ENCODE results near the gene PRMT7. TPM values are rescaled to one million over a fixed set of nuclear protein-coding genes. Genes with fewer than 3 reads are reported as not detected.

Gene PRMT7
- total and polyA plus RNA-seq, 2 of the 8 experiments (the other 6 are each of a cell fraction or from before 2014, with no cell fraction given): 48.2 to 49.3 TPM

DNA sequence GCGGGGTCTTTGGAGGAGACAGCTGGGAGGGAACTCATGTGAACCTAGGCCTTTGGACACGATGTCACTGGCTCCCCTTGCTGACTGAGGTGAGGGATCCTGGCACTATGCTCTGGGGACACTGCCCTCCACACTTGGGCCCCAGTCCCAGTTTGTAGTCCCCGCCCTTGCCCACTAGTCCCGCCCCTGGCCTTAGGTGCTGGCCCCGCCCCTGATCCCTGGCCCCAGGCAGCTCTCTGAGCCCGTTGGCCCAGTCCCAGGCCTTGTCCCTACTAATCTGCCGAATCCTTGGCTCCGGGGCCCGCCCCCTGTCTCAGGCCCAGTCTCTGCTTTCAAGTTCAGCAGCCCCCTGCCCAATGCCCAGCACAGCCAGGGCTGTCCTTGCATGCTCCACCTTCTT lies 76.5 kb downstream of the PRMT7 start:
- Histone ChIP-seq H3K79me1 (ENCODE audit: low read depth, low read length) (no peaks in the 10 kb centered on the region), H3K9ac (replicated peaks in 1 of 4; ENCODE audit: extremely low read depth in 1 of 4, low read depth in 3 of 4, low read length in 3 of 4) (no peak overlapping the region), H3K27me3 (replicated peaks in 1 of 4; ENCODE audit: control insufficient read depth in 3 of 4, extremely low read depth in 1 of 4, insufficient read depth in 3 of 4, low read length in 3 of 4) (no peaks in the 10 kb centered on the region; a peak in 1 of 7 replicates), H3K14ac (ENCODE audit: insufficient read length) (no peak overlapping the region), H2BK120ac (replicated peaks; ENCODE audit: low read depth, low read length) (no peak overlapping the region), H3K4me2 (ENCODE audit: insufficient read depth in 1 of 2, low read depth in 2 of 2, low read length in 2 of 2) (no peak overlapping the region; a peak in 1 of 4 replicates), H3K4me3 (ENCODE audit: extremely low read depth in 1 of 4, insufficient read depth in 2 of 4, low read depth in 3 of 4, low read length in 4 of 4) (no peak overlapping the region), H2AK5ac (ENCODE audit: low read depth, low read length) (no peak overlapping the region), H4K20me1 (replicated peaks in 1 of 2; ENCODE audit: control insufficient read depth in 1 of 2, insufficient read depth in 2 of 2, low read length in 2 of 2) (no peaks in the 10 kb centered on the region), H3K18ac (ENCODE audit: extremely low read depth, low read length) (peak overlapping the region; percentile 71), H3K36me3 (ENCODE audit: control insufficient read depth in 2 of 4, insufficient read depth in 4 of 4, low read length in 3 of 4) (no peaks in the 10 kb centered on the region), H2BK5ac (ENCODE audit: low read depth, low read length) (0 out of 2 replicates have a peak overlapping the region, but pooled peaks have one; percentile 52), H3K23ac (ENCODE audit: insufficient read length) (no peak overlapping the region), H4K8ac (ENCODE audit: extremely low read depth, insufficient read depth, low read length) (no peak overlapping the region), H3K4ac (replicated peaks; ENCODE audit: insufficient read length, low read depth, low read length) (no peak overlapping the region), H4K5ac (ENCODE audit: insufficient read length, low read depth, low read length) (no peak overlapping the region), H2AFZ (ENCODE audit: low read length) (no peak overlapping the region), H2BK12ac (ENCODE audit: low read depth, low read length) (no peak overlapping the region), H3K9me3 (ENCODE audit: insufficient read depth in 2 of 2, low read depth in 1 of 2, low read length in 1 of 2) (no peaks in the 10 kb centered on the region), H3K79me2 (ENCODE audit: control insufficient read depth in 1 of 2, insufficient read depth in 2 of 2, low read length in 2 of 2) (no peaks in the 10 kb centered on the region), H2BK20ac (ENCODE audit: low read length) (0 out of 2 replicates have a peak overlapping the region, but pooled peaks have one; percentile 13), H2BK15ac (ENCODE audit: low read length) (no peak overlapping the region), H3K4me1 (replicated peaks in 1 of 4; ENCODE audit: control insufficient read depth in 3 of 4, insufficient read depth in 4 of 4, low read length in 3 of 4) (peaks cover 3 to 28% (median 20%) of the 10 kb centered on the region in 4 experiments), H4K91ac (replicated peaks; ENCODE audit: insufficient read length, low read length) (peak overlapping the region; percentile 38), H3K56ac (replicated peaks; ENCODE audit: insufficient read length, low read depth, low read length) (no peak overlapping the region), H3K23me2 (ENCODE audit: low read depth, low read length) (no peaks in the 10 kb centered on the region), H3K27ac (ENCODE audit: low read depth, low read length) (no peak overlapping the region)
- DNase-seq (ENCODE audit: low read depth in 1 of 2, low spot score in 2 of 2): peak in 1 of 2 experiments; percentile 74
- TF ChIP-seq EP300 (IDR thresholded peaks at IDR 0.05; ENCODE audit: borderline replicate concordance in 1 of 2, low read depth in 2 of 2, low read length in 2 of 2) (no peak), RBBP5 (IDR thresholded peaks at IDR 0.05; ENCODE audit: borderline replicate concordance, low read depth, low read length) (no peak), HDAC6 (IDR thresholded peaks at IDR 0.05; ENCODE audit: low read depth, low read length) (no peak), CREB1 (IDR thresholded peaks at IDR 0.05) (no peak), TAF7 (optimal IDR thresholded peaks at IDR 0.05; ENCODE audit: borderline replicate concordance, low read depth, low read length) (peak; percentile 81)
- WGBS, 2 experiments (ENCODE audit: extremely low coverage in 1 of 2, insufficient coverage in 1 of 2, insufficient read length in 1 of 2, insufficient replicate concordance in 2 of 2, low coverage in 1 of 2, low lambda C conversion rate in 2 of 2, missing lambda C conversion rate in 1 of 2): 90% methylated on average over 9 of the region's 9 CpGs; no CpG with 5 or more reads in 1 of the 2 experiments
- no peak for FAIRE-seq
- ChIA-PET CTCF (ENCODE audit: partially characterized antibody) (interaction anchor here (1.1 to 10.6 kb wide), 4 partner anchors 13 to 46 kb away, joined by 3 to 221 read pairs (median 6); no protein-coding TSS in a partner anchor), POLR2A (ENCODE audit: partially characterized antibody) (interaction anchor here (0.5 to 0.9 kb wide), 4 partner anchors 9 to 259 kb away, joined by 3 to 4 read pairs (median 4); partner anchors contain the start of genes PRMT7 and SLC7A6OS)
